ENCODE results near the gene DPEP3.
"Not testable (repeated sequence)": the region's sequence is repeated elsewhere in the genome, so short reads cannot be mapped to it uniquely, and the experiment has no call there.

DPEP3 gene

DNA sequence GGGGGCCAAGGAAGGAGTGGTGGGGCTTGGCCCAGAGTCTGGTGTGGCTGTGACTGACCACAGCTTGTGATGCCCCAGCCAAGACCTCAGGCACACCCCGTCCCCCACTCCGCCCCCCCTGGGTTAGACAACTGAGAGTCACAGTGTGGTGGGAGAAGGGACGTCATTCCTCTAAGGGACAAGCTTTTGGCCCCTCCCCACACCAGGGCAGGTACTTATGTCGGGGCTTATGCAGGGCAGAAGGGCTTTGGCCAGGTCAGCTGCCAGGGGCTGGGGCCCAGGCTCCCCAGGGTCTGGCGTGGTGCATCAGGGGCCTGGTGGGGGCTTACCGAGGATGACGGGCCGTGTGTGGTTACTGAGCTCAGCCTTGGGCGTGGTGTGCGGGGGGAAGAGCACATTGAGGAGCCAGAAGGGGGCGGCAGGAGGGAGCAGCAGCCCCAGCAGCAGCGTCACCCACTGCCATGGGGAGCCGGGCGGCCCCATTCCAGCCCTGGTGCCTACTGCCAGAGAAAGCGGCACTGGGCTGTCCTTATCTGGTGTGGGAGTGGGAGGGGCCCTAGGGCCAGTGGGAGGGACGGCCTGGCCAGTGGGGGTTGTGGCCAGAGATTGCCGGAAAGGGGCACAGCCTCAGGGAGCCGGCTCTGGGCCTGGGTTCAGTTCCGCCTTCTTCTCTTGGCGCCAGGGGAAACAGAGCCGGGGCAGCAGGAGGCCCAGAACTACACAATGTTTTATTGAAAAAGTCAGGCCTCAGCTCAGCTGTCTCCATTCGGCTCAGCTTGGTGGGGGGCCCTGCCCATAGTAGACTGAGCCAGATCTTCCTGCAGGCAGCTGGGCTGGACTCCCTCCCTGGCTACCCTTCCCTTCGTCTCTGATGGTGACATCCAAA, 36.4 kb downstream of the DPEP3 start, which contains the start of gene LCAT:
Gene LCAT (minus strand): TSS at position 502 of the 886 bp plus-strand sequence. CDS start 19 bp downstream, at position 483.
- peaks cover 6% of the 10 kb centered on the region for H3K79me2 ChIP-seq (ENCODE audit: control insufficient read depth, insufficient read depth, low read length, unreplicated experiment)
- no peak within 1 kb of the TSS for H2AFZ ChIP-seq (ENCODE audit: low read length, unreplicated experiment)
- peaks cover 28% of the 10 kb centered on the region; the same call in 1 of the 2 replicates for H3K36me3 ChIP-seq (ENCODE audit: insufficient read depth, low read length)
- no peaks in the 10 kb centered on the region for H3K27me3 ChIP-seq (ENCODE audit: insufficient read depth, low read length)
- no peaks in the 10 kb centered on the region for H3K4me1 ChIP-seq (ENCODE audit: control insufficient read depth, insufficient read depth, low read length, unreplicated experiment)
- H3K27ac ChIP-seq (ENCODE audit: low read depth, low read length): no peak within 1 kb of the TSS
- H3K4me3 ChIP-seq (ENCODE audit: low read depth, low read length): no peak within 1 kb of the TSS

DNA sequence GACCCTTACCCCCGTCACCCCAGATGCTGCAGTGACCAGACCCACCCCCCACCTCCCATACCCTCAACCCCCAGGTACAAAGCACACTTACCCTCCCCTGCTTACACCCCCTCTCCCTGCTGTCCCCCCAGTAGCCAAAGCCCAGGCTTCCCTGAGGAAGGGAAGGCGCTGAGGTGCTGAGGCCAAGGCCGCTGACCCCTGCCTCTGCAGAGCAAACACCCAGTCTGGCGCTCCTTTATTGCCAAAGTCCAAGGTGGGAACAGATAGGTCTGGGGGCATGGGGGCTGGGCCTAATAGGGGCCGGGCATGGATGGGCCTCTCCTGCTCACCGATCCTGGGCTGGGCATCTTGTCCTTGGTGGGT, 37.1 kb downstream of the DPEP3 start:
- Histone ChIP-seq H3K36me3 (ENCODE audit: insufficient read depth, low read length) (peaks cover 28% of the 10 kb centered on the region; the same call in 1 of the 2 replicates), H3K4me1 (ENCODE audit: control insufficient read depth, insufficient read depth, low read length, unreplicated experiment) (no peaks in the 10 kb centered on the region), H3K79me2 (ENCODE audit: control insufficient read depth, insufficient read depth, low read length, unreplicated experiment) (peaks cover 6% of the 10 kb centered on the region), H3K27ac (ENCODE audit: low read depth, low read length) (no peak overlapping the region), H3K4me3 (ENCODE audit: low read depth, low read length) (no peak overlapping the region), H2AFZ (ENCODE audit: low read length, unreplicated experiment) (no peak overlapping the region), H3K27me3 (ENCODE audit: insufficient read depth, low read length) (no peaks in the 10 kb centered on the region)

- peaks cover 23% of the 10 kb centered on the region; the same call in 1 of the 2 replicates for H3K36me3 ChIP-seq (ENCODE audit: insufficient read depth, low read length)
- H3K27ac ChIP-seq (ENCODE audit: low read depth, low read length): no peak overlapping the region
- no peak overlapping the region for H2AFZ ChIP-seq (ENCODE audit: low read length, unreplicated experiment)
- H3K27me3 ChIP-seq (ENCODE audit: insufficient read depth, low read length): no peaks in the 10 kb centered on the region
- peaks cover 3% of the 10 kb centered on the region for H3K79me2 ChIP-seq (ENCODE audit: control insufficient read depth, insufficient read depth, low read length, unreplicated experiment)
- no peak overlapping the region for H3K4me3 ChIP-seq (ENCODE audit: low read depth, low read length)
- H3K4me1 ChIP-seq (ENCODE audit: control insufficient read depth, insufficient read depth, low read length, unreplicated experiment): no peaks in the 10 kb centered on the region
These were observed 37.6 kb downstream of the DPEP3 start for GRCh38 chr16:67942510-67943255.

DNA sequence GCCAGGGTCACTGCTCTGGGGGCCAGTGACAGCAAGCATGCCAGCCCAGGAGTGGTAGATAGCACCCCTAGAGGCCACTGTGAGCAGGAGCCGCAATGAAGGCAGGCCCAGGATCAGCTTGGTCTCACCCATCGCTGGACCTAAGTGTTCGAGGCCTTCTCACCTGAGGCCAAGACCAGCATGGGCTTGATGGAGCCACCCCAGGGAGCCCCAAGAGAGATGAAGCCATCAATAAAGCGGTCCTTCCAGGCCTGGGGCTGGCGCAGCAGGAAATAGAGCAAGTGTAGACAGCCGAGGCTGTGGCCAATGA, 38.1 kb downstream of the DPEP3 start:
- no peak overlapping the region for H3K4me3 ChIP-seq (ENCODE audit: low read depth, low read length)
- no peaks in the 10 kb centered on the region for H3K27me3 ChIP-seq (ENCODE audit: insufficient read depth, low read length)
- H3K36me3 ChIP-seq (ENCODE audit: insufficient read depth, low read length): peaks cover 17% of the 10 kb centered on the region; the same call in 1 of the 2 replicates
- peaks cover 4% of the 10 kb centered on the region for H3K4me1 ChIP-seq (ENCODE audit: control insufficient read depth, insufficient read depth, low read length, unreplicated experiment)
- H3K79me2 ChIP-seq (ENCODE audit: control insufficient read depth, insufficient read depth, low read length, unreplicated experiment): peaks cover 4% of the 10 kb centered on the region
- H3K27ac ChIP-seq (ENCODE audit: low read depth, low read length): no peak overlapping the region
- H2AFZ ChIP-seq (ENCODE audit: low read length, unreplicated experiment): no peak overlapping the region

DNA sequence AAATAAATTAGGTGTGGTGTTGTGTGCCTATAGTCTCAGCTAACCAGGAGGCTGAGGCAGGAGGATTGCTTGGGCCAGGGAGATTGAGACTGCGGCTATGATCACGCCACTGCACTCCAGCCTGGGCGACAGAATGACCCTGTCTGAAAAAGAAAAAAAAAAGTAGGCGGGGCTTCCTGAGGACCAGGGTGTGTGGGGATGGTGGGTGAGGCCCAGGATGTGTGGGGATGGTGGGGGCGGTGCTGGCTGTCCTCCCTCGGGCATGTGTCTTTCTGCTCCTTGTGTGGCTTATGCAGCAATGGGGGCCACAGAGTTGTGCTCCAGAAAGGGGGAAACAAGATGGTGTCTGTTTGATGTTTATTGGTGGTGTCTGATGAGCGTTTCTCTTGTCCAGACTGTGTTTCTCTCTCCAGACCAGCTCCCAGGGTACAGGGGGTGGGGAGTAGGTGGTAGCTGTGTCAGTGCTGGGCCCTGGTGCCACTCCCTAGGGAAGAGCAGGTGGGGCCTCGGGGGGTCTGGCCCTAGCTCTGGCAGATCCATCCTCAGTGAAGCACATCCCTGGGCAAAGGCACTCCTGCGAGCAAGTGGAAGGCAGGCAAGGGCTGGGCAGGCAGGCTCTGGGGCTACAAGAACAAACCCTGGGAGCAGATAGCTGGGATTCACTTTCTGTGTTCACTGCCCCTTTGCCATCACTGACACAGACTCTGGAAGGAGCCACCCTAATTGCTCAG, 38.7 kb downstream of the DPEP3 start:
- Histone ChIP-seq H3K4me1 (ENCODE audit: control insufficient read depth, insufficient read depth, low read length, unreplicated experiment) (peaks cover 7% of the 10 kb centered on the region), H3K79me2 (ENCODE audit: control insufficient read depth, insufficient read depth, low read length, unreplicated experiment) (peaks cover 8% of the 10 kb centered on the region), H3K36me3 (ENCODE audit: insufficient read depth, low read length) (peaks cover 13% of the 10 kb centered on the region; the same call in 1 of the 2 replicates), H3K27ac (ENCODE audit: low read depth, low read length) (no peak overlapping the region), H2AFZ (ENCODE audit: low read length, unreplicated experiment) (no peak overlapping the region), H3K4me3 (ENCODE audit: low read depth, low read length) (no peak overlapping the region), H3K27me3 (ENCODE audit: insufficient read depth, low read length) (no peaks in the 10 kb centered on the region)

DNA sequence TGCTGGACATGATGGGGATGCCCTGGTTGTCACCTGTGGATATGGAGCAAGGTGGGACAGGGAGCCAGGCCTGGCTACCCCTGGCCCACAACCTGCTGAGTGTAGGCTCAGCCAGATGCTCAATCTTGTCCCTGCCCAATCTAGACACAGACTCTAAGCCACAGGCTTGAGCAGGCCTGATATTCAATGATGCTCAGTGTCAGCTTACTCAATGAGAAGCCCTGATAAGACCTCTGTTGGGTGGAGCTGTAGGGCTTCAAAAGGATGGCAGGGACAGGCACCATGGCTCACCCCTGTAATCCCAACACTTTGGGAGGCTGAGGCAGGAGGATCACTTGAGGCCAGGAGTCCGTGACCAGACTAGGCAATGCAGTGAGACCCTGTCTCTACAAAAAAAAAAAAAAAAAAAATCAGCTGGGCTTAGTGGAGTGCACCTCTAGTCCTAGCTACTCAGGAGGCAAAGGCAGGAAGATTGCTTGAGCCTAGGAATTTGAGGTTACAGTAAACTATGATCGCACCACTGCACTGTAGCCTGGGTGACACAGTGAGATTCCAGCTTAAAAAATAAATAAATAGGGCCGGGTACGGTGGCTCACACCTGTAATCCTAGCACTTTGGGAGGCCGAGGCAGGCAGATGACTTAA, 39.7 kb downstream of the DPEP3 start:
- Histone ChIP-seq H3K4me3 (ENCODE audit: low read depth, low read length) (no peak overlapping the region), H3K4me1 (ENCODE audit: control insufficient read depth, insufficient read depth, low read length, unreplicated experiment) (peaks cover 7% of the 10 kb centered on the region), H3K27me3 (ENCODE audit: insufficient read depth, low read length) (no peaks in the 10 kb centered on the region), H2AFZ (ENCODE audit: low read length, unreplicated experiment) (no peak overlapping the region), H3K36me3 (ENCODE audit: insufficient read depth, low read length) (peaks cover 4% of the 10 kb centered on the region; the same call in 1 of the 2 replicates), H3K27ac (ENCODE audit: low read depth, low read length) (no peak overlapping the region), H3K79me2 (ENCODE audit: control insufficient read depth, insufficient read depth, low read length, unreplicated experiment) (peaks cover 8% of the 10 kb centered on the region)

- H3K79me2 ChIP-seq (ENCODE audit: control insufficient read depth, insufficient read depth, low read length, unreplicated experiment): peaks cover 8% of the 10 kb centered on the region
- no peak overlapping the region for H3K4me3 ChIP-seq (ENCODE audit: low read depth, low read length)
- no peak overlapping the region for H3K27ac ChIP-seq (ENCODE audit: low read depth, low read length)
- H2AFZ ChIP-seq (ENCODE audit: low read length, unreplicated experiment): no peak overlapping the region
- H3K4me1 ChIP-seq (ENCODE audit: control insufficient read depth, insufficient read depth, low read length, unreplicated experiment): peaks cover 14% of the 10 kb centered on the region
- no peaks in the 10 kb centered on the region for H3K27me3 ChIP-seq (ENCODE audit: insufficient read depth, low read length)
- H3K36me3 ChIP-seq (ENCODE audit: insufficient read depth, low read length): peaks cover 3% of the 10 kb centered on the region; the same call in 1 of the 2 replicates
These were observed 40.5 kb downstream of the DPEP3 start for GRCh38 chr16:67939507-67940445.

DNA sequence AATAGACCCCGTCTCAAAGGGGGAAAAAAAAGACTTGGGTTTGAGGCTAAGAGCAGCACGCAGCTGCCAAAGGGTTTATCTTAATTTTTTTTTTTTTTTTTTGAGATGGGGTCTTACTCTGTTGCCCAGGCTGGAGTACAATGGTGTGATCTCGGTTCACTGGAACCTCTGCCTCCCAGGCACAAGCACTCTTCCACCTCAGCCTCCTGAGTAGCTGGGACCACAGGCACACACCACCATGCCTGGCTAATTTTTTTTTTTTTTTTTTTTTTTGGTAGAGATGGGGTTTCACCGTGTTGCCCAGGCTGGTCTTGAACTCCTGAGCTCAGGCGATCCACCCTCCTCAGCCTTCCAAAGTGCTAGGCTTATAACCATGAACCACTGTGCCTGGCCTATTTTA, 42.6 kb downstream of the DPEP3 start:
- H3K4me1 ChIP-seq (ENCODE audit: control insufficient read depth, insufficient read depth, low read length, unreplicated experiment): peaks cover 17% of the 10 kb centered on the region
- not testable (repeated sequence) for H3K27me3 ChIP-seq (ENCODE audit: insufficient read depth, low read length); H3K27ac ChIP-seq (ENCODE audit: low read depth, low read length)

DNA sequence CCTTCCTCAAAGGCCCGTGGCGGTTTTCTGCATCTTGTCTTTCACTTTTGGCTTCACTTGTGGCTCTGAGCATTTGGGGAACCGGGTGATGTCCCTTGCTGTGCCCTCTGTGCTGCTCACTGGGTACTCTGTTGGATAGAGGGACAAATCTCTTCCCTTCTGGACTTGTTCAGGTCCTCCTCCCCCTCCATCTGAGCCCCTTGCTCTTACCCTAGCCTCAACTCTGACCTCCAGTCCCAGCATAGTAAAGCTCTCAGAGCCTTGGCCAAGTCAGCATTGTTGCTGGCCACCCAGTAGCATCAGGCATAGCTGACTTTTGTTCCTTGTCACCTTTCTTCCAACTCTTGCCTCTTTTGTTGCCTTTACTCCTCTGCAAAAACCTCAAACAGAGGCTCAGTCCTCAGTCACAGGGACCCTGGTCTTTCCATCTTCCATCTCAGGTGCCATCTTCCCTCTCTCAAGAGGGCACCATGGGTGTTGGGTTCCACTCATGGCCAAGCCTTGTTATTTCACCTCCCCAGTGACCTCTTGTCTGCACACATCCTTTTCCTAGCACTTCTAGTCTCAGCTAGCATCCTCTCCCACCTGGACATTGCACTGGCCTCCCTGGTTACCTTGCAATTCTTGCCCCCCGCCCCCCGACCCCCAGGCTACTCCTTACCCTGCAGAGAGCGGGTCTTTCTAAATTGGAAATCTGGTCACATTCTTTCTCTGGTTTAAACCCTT, 43.3 kb downstream of the DPEP3 start:
- Histone ChIP-seq H2AFZ (ENCODE audit: low read length, unreplicated experiment) (no peak overlapping the region), H3K4me1 (ENCODE audit: control insufficient read depth, insufficient read depth, low read length, unreplicated experiment) (peaks cover 17% of the 10 kb centered on the region), H3K4me3 (ENCODE audit: low read depth, low read length) (peak overlapping the region; percentile 90), H3K79me2 (ENCODE audit: control insufficient read depth, insufficient read depth, low read length, unreplicated experiment) (peaks cover 8% of the 10 kb centered on the region), H3K36me3 (ENCODE audit: insufficient read depth, low read length) (peaks cover 3% of the 10 kb centered on the region; the same call in 1 of the 2 replicates), H3K27me3 (ENCODE audit: insufficient read depth, low read length) (no peaks in the 10 kb centered on the region), H3K27ac (ENCODE audit: low read depth, low read length) (peak overlapping the region; percentile 66)

More for the DNA sequence above, 42.6 kb downstream of the DPEP3 start:
- H2AFZ ChIP-seq (ENCODE audit: low read length, unreplicated experiment); H3K4me3 ChIP-seq (ENCODE audit: low read depth, low read length); H3K79me2 ChIP-seq (ENCODE audit: control insufficient read depth, insufficient read depth, low read length, unreplicated experiment); H3K36me3 ChIP-seq (ENCODE audit: insufficient read depth, low read length): not testable (repeated sequence)

Data from ACC112 (cell line).